ENCODE measurements around the gene ARPC2.

GRCh38 chr2:218233543-218233942 is 16.6 kb downstream of the ARPC2 start:
- TF ChIP-seq CTCF (conservative IDR thresholded peaks at IDR 0.05) (no peak), EZH2 (IDR thresholded peaks at IDR 0.05; ENCODE audit: low read depth) (no peak)
